IPS-18c (cell line): ENCODE data around the gene HOXC12.

ENCODE experiments used
- H3K4me3 ChIP-seq: 2 replicates; pipeline ENCODE4 v1.7.0; 2013; ENCODE audit warnings: low read depth, mild to moderate bottlenecking, low read length, moderate library complexity; ENCODE audit not compliant: insufficient read depth
- H3K9me3 ChIP-seq: one replicate; pipeline ENCODE4 v1.6.1; 2013; ENCODE audit warnings: mild to moderate bottlenecking, low read length, moderate library complexity; ENCODE audit not compliant: control insufficient read depth, insufficient read depth

The HOXC12 gene

DNA sequence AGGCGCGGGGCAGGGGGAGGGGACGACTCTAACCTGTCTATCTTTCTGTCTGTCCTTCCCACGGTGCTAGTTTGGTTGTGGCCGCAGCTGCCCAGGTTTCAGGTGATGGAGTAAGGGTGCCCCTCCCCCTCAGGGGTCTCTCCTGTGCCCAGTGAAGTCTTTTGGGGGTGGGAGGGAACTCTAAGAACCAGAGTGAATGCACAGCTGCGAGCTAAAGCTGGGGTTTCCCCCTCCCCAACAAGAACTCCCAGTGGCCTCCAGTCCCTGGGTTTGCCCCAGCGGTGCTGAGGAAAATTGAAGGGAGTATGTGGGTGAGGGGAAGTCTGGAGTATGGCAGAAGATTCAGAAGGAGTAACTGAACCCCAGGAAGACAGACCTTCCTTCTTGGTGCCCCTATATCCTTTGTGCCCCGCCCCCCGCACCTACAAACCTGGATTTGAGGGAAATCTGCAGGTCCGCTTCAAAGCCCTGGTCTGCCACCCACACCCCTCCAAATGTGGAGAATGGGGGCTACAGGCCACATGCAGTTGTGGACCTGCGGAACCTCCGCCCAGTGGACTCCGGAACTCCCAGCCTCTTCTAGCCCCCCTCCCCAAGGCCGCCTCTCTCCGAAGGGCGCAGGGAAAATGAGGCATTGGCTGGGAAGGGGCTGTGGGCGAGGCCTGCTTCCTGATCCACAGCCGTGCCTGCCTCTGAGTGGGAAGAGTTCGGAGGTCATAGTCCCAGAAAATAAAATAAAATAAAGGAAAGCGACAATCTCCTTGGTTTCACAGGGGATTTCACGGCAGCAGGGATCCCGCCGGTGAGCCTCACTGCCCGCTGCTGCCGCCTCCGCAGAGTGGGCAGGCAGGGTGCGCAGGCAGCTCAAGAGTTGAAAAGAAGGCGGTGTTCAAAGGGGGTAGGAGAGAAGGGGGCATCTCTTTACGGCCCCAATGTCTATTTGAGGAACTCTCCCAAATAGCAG is 41.8 kb downstream of the HOXC12 start:
- Histone ChIP-seq H3K4me3 (no peak overlapping the region), H3K9me3 (peaks cover 3% of the 10 kb centered on the region)

DNA sequence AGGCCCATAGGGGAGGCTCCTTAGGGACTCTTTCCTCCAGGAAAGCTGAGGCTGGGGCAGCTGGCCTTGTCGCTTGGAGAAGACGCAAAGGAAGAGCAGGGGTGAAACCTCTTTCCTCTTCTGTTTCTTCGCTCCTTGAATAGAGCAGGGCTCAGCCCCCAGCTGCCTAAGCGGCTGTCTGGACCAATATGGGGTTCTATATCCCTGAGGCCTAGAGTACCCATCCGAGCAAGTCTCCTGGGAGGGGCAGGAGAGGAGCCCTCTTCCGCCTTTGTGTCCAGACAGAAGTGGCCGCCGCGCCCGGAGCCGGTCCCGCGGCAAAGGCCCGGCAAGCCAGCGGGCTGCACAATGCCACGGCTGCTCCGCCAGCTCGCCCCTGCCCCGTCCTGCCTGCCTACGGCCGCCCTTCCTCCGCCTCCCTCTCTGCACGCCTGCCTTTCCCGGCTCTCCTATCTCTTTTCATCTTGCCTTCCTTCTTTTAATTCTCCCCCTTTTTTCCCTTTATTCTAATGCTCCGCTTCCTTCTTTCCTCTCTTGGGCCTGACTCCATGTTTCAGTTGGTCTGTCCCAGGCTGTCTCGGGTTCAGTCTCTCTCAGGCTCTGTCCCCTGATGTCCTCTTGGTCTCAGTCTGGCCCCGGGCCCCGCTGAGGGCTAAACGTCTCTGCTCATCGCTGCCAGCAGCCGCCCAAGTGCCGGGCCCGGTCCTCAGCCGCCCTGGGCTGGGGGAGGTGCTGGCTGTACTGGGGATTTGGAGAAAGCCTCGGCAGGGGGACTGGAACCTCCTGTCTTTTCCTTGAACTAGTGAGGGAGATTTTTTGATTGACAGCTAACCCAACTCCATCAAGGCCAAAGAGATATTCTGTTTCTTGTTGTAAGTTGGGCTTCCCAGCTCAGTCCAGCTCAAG is 42.8 kb downstream of the HOXC12 start:
- no peak overlapping the region for H3K4me3 ChIP-seq
- H3K9me3 ChIP-seq = peaks cover 3% of the 10 kb centered on the region

DNA sequence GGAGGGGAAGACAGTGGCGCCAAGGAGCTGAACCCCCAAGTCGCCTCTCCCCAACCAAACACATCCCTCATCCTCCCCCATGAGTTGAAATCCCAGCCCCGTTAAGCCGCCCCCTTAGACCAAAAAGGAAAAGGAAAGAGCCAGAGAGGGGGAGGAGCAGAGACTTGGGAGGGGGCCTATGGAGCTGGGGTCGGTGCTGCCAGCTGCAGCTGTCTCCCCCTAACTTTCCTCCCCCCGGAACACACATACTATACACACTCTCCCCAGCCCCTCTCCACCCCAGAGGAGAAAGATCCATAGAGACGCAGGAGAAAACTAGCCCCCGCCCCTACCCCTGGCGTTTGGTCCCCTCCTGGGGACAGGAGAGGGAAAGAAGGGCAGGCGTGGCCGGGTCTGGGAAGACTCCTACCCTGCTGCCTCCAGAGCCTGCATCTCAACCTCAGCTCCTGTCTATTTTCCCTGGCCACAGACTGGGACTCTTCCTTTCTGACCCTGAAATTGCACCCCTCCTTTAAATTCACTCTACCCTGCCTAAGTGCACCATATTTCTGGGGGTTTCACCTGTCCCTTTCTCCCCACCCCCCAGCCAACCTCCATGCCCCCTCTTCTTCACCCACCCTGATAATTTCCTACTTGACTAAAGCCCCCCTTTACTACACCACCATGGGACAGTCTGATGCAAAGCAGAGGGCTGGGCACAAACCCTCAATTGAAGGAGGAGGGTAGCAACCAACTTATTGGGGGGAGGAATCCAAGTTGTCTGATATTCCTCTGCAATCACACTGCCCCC is 43.6 kb downstream of the HOXC12 start:
- Histone ChIP-seq H3K9me3 (peaks cover 3% of the 10 kb centered on the region), H3K4me3 (no peak overlapping the region)

DNA sequence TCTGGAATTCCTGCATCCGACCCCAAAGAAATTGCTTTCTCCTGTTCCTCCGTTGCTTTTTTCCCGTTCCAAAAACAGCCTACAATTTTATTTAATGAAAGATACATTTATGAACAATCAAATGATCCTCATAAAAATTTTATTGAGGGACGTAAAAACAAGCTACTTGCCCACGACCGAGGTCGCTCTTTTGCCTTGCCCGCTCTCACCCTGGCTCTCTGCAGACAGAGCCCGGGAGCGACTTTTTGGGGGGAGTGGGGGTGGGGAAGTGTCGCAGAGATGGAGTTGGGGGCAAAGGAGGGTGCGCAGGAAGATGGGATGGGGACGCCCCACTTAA is 44.2 kb downstream of the HOXC12 start:
- H3K4me3 ChIP-seq = no peak overlapping the region
- peaks cover 3% of the 10 kb centered on the region for H3K9me3 ChIP-seq

DNA sequence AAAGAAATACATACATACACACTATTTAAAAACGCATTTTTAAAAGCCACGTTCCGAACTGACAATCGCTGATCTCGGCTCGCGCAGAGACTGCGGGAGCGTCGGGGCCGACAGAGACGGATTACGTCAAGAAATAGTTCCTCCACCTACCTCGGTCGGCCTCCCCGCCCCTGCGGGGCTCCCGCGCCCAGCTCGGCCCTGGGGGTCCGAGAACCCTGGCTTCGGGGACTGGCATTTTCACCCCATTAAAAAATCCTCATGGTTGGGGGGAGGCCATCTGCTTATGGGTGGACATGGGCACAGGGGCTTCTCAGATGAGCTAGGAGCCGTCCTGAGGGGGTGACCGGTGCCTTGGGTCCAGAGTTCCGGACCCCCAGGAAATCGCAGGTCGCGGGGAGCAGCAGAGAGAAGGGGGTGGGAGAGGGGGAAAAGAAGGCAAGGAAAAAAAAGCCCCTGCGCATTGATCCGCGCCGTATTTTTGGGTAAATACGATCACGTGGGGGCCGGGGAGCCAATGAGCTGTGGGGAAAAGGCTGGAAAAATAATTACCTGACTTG is 44.9 kb downstream of the HOXC12 start:
- Histone ChIP-seq H3K4me3 (peak overlapping the region; percentile 24; the same call in 1 of the 2 replicates), H3K9me3 (peaks cover 2% of the 10 kb centered on the region)

DNA sequence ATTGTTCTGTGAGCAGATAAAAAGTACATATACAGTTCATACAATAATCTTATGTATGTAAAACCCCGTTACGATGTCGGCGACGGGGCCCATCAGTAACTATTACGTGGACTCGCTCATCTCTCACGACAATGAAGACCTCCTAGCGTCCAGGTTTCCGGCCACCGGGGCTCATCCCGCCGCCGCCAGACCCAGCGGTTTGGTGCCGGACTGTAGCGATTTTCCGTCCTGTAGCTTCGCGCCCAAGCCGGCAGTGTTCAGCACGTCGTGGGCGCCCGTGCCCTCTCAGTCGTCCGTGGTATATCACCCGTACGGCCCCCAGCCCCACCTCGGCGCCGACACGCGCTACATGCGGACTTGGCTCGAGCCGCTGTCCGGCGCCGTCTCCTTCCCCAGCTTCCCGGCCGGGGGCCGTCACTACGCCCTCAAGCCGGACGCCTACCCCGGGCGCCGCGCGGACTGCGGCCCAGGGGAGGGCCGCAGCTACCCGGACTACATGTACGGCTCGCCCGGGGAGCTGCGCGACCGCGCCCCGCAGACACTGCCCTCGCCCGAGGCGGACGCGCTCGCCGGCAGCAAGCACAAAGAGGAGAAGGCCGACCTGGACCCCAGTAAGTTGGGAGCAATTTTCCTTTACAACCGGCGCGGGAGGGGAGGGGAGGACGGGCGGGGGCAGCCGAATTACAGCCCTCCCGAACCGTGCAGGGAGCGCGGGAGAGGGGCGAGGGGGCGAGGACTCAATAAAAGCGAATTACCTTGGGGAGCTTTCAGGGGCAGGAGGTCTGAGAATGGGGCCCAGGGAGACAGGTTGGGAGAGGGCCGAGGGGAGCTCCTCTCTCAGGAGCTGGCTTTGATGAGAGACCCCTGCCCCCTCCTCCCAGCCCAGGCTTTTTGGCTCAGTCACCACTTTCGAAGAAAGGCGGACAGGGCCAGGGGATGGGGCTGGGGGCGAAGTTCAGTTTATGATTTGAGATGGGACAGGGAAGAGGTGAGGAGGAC is 45.7 kb downstream of the HOXC12 start, which contains the start of gene HOXC9:
HOXC9 (plus strand) TSS at position 46 of the 999 bp plus-strand sequence; CDS start at position 74, 28 bp downstream.
- Histone ChIP-seq H3K4me3 (peak within 1 kb of the TSS; percentile 24; the same call in 1 of the 2 replicates), H3K9me3 (peaks cover 2% of the 10 kb centered on the region)

DNA sequence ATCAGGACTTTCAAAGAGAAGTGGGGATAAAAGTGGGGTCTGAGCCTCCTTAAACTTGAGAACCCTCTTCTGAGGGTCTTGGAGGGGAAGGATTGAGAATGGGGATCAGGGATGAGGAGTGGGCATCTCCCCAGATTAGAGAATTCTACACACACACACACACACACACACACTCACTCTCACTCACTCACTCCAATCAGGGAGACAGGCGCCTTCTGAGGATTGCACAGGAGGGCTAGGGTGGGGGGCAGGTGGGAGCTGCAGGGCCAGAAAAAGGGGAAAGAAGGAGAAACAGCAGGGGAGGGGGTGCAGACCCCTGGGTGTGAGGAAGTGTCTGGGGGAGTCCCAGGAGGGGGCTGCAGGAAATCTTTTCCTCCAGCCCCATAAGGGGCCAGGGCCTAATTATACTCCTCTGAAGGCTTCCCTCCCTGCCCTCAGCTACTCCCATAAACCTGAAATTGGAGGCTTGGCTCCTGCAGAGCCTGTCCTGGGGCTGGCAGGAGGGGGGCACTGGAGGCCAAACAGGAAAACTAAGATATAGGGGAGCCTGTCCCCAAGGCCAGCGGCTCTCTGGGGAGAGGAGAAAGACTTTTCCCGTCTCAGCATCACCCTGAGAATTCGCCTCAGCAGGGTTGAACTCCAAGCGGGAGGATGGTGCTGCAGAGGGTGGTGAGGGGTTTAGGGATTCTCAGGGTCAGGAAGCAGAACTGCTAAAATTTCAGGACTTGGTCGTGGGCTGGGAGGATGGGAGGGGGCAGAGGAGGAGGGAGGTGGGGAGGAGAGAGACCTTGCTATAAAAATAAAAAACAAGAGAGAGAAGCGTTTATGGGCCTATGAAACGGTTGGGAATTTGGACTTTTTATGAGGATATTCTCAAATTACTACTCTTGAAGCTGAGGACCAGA is 46.8 kb downstream of the HOXC12 start:
- H3K4me3 ChIP-seq = no peak overlapping the region
- peaks cover 2% of the 10 kb centered on the region for H3K9me3 ChIP-seq

DNA sequence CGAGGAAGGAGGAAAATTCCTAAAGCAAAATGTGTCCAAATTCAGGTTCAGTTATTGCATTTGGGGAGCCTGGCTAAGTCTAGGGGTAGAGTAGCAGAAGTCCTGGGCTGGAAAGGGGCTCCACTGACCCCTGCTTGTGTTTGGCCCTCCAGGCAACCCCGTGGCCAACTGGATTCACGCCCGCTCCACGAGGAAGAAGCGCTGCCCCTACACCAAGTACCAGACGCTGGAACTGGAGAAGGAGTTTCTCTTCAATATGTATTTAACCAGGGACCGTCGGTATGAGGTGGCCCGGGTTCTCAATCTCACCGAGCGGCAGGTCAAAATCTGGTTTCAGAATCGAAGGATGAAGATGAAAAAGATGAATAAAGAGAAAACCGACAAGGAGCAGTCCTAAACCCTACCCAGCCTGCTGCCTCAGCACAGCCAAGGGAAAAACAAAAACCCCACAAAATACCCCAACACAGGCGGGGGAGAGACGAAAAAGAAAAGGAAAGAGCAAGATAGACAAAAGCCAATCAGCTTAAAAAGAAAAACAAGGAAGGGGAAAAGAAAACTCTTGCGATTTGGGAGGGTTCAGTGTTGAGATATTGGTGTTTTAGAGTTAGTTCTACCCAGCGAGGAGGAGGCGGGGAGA is 47.7 kb downstream of the HOXC12 start:
- no peak overlapping the region for H3K4me3 ChIP-seq
- H3K9me3 ChIP-seq = peaks cover 2% of the 10 kb centered on the region

DNA sequence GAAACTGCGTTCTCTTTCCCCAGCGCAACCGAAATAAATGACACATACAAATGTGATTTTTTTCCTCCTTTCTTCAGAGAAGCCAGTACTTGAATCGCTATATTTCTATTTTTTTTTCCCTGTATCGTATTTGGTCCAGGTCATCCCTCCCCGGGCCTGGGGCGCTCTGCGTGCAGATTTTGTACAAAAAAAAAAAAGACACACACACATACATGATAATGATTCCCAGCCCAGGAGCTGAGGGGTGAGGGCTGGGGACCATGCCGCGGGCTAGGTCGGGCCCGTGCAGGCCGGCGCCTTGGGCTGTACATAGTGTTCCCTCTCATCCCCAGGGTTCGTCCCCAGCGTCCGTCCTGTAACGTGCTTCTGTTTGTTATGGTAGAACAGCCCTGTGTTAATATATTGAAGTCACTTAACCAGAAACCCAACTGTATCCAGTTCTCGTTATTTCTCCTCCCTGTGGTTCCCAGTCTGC is 48.2 kb downstream of the HOXC12 start:
- no peak overlapping the region for H3K4me3 ChIP-seq
- H3K9me3 ChIP-seq = peaks cover 2% of the 10 kb centered on the region

DNA sequence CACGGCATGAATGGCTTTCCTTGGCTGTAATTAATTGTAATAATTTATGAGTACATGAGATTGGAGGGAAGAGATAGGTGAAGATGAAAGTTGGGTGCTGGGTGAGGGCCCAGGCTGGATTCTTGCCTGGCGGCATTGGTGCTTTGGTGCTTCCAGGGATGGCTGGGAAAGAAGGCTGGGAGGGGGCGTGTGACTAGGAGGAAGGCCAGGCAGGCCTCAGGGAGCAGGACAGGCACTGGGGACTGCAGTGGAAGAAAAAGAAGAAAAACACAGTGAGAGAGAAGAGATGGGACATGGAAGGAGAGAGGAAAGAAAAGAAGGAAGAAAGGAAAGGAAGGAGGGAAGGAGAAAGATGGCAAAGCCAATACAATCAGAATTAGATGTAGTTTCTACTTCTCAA is 48.9 kb downstream of the HOXC12 start:
- H3K4me3 ChIP-seq = no peak overlapping the region
- H3K9me3 ChIP-seq = peaks cover 2% of the 10 kb centered on the region

DNA sequence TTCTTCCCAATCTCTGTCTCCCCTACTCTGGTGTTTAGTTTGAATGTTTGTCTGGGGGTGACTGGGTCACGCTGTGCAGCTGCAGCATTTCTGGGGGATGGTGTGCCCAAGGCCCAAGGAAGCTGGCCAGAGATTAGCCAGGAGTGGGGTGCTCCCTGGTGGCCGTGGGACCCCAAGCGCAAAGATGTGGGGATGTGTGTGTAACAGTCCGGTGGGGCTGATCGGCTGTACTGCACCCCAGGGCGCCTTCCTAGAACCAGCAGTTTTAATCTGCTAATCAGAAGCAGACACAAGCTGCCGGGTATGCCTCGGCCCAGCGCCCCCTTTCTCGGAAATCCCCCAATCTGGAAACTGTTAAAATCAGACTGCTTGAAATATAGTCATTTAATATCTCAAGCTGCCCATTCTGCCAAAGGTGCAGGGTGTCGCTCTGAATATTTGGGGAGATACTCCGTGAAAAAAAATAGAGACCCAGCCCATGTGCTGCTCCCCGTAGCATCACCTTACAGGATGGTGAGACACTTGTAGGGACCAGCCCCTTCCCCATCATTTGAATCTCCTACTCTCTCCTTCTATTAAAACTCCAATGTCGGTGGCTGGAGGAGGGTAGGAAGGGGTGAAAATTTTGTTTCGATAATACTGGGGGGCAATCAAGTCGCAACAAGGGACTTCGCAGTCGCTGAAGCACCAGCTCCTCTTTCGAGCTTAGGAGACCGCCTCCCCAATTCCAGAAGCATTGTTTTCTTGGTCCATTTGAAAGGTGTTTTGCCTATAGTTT is 49.5 kb downstream of the HOXC12 start:
- Histone ChIP-seq H3K4me3 (no peak overlapping the region), H3K9me3 (peaks cover 2% of the 10 kb centered on the region)

DNA sequence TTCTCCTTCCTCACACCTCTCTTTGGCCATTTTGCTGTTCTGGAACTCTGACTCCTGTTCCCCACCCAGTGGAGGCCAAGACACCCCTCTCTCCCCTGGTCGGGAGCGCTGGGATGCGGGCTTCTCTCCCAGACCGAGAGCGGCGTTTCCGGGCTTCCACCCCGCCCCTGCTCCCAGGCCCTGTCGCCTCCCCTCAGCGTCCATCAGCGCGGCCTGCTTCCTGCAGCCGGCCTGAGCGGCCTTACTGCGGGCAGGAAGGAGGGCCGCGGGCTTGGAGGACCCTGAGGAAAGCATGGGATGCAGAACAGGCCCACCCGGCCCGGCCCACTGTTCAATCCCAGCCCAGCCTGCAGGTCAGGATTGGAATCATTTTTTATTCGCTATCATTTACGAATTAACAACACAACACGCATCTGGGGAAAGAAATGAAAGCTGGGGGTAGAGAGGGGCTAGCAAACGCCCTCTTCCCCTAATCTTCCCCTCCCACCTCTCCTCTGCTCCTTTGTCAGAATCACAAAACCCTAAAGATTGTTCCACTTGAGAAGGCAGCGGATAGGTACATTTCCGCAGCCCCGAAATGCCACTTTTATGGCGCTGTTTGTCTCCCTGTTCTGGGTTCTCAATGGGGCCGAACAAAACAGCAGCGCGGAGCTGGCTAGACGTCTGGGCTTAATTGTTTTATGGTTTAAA is 50.3 kb downstream of the HOXC12 start:
- H3K9me3 ChIP-seq = peaks cover 2% of the 10 kb centered on the region

DNA sequence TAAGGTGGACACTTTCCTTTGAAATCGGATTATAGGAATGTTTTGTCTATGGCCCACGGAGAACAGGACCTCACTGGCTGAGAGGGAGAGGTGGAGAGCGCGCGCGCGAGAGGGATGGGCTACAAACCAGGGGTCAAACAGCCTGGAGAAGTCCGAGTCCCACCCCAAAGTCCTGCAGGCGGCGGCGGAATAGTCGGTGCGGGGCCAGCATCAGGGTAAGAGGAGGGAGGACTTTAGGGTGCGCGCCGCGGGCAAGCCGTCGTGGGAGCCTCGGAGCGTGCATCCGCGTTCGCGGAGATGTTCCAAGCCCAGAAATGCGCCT is 50.8 kb downstream of the HOXC12 start:
- H3K4me3 ChIP-seq = no peak overlapping the region
- H3K9me3 ChIP-seq = peaks cover 4% of the 10 kb centered on the region

More for the DNA sequence above, 50.3 kb downstream of the HOXC12 start:
- H3K4me3 ChIP-seq = no peak overlapping the region
